Measurements from ENCODE around the gene SIRPB2. TPM values are rescaled to one million over a fixed set of nuclear protein-coding genes. Genes with fewer than 3 reads are reported as not detected.

The SIRPB2 gene
- total and polyA plus RNA-seq, 10 of the 15 experiments (the other 5 are each of a cell fraction or from before 2014, with no cell fraction given), result not detected

DNA sequence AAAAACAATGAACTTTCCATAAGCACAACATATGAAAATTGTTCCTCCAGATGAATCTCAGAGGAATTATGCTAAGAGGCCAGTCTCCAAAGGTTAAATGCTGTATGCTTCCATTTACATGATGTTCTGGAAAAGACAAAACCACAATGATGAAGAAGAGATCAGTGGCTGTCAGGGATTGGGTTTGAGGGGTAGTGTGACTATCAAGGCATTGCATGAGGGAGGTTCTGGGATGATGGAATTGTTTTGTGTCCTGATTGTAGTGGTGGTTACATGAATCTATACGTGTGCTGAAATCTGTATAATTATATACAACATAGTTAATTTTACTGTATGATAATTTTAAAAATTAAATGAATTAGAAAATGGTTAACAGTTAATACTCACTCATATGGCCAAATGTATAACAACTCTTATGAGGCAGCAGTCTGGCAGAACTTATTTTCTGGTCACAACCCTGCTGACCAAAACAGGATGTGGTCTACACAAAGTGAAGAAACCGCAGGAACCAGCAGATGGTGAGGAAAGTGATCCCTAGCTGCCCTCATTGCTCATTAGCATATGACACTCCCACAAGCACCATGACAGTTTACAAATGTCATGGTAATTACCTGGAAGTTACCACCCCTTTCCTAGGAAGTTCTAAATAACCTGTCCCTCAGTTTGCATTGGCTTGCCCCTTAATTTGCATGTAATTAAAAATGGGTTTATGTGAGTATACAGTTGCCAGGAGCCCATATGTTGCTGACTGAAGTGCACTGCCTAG, 56.5 kb downstream of the SIRPB2 start:
- CTCF ChIA-PET, result interaction anchor here (0.6 to 7.2 kb wide), 15 partner anchors 11 to 299 kb away, joined by 3 to 65 read pairs (median 11); partner anchors contain the start of genes FKBP1A and NSFL1C
- Histone ChIP-seq H3K4me1 (ENCODE audit: control insufficient read depth, insufficient read depth, low read length) (peaks cover 11% of the 10 kb centered on the region), H3K9ac (ENCODE audit: control insufficient read depth, insufficient read depth, low read length) (no peak overlapping the region), H3K79me2 (ENCODE audit: control insufficient read depth, insufficient read depth, low read length) (no peaks in the 10 kb centered on the region), H3K4me2 (ENCODE audit: control insufficient read depth, insufficient read depth) (peak overlapping the region; percentile 8; the same call in 1 of the 2 replicates), H3K4me3 (no peak overlapping the region), H4K20me1 (ENCODE audit: control insufficient read depth, insufficient read depth) (peaks cover 3% of the 10 kb centered on the region; the same call in 1 of the 2 replicates), H3K36me3 (ENCODE audit: control insufficient read depth in 2 of 2, insufficient read depth in 2 of 2, low read length in 1 of 2) (no peaks in the 10 kb centered on the region), H2AFZ (ENCODE audit: control insufficient read depth, low read depth, low read length) (peak overlapping the region; percentile 4; the same call in 1 of the 2 replicates), H3K9me3 (replicated peaks; ENCODE audit: control insufficient read depth, insufficient read depth, low read length) (no peaks in the 10 kb centered on the region; the same call in 2 of the 3 replicates), H3K27me3 (replicated peaks in 1 of 2; ENCODE audit: control insufficient read depth in 2 of 2, insufficient read depth in 2 of 2, low read length in 1 of 2) (no peaks in the 10 kb centered on the region), H3K27ac (ENCODE audit: control insufficient read depth, insufficient read depth) (no peak overlapping the region)
- RAD21 ChIA-PET (ENCODE audit: unreplicated experiment), result interaction anchor here (0.8 to 3.6 kb wide), 10 partner anchors 10 to 122 kb away, joined by 3 to 15 read pairs (median 4); partner anchors contain the start of gene SDCBP2
- BruUV-seq (replicated peaks), result no TSS peak
- WGBS (ENCODE audit: insufficient coverage, insufficient replicate concordance, low lambda C conversion rate, missing lambda C conversion rate), result 0% methylated on average over 2 of the region's 2 CpGs
- POLR2A ChIA-PET, result no interaction called here
- FAIRE-seq, result peak; percentile 96
- SMC1A ChIA-PET (ENCODE audit: uncharacterized antibody, unreplicated experiment), result interaction anchor here (0.6 to 4.9 kb wide), 13 partner anchors 11 to 466 kb away, joined by 3 to 32 read pairs (median 4); partner anchors contain the start of gene SDCBP2
- peak; percentile 95 for ATAC-seq
- DNase-seq (ENCODE audit: low read depth, low spot score), result peak; percentile 78
- intact Hi-C loops (cut with micrococcal nuclease; ENCODE audit: unreplicated experiment), result loop anchor here (5.0 kb wide), 1 partner anchor 42 kb away; the partner anchor contains the start of gene FKBP1A
- in situ Hi-C loops (cut with MboI), result loop anchor here (5.0 kb wide), 1 partner anchor 122 kb away; no protein-coding TSS in a partner anchor
- TF ChIP-seq TCF7 (IDR thresholded peaks at IDR 0.05; ENCODE audit: borderline replicate concordance) (no peak), YBX1 (IDR thresholded peaks at IDR 0.05) (no peak), NFIC (IDR thresholded peaks at IDR 0.05; ENCODE audit: low read depth, low read length) (peak; percentile 59; the same call in 1 of the 2 replicates), ZZZ3 (IDR thresholded peaks at IDR 0.05; ENCODE audit: control insufficient read depth, insufficient read length, low read depth) (no peak), TAF1 (IDR thresholded peaks at IDR 0.05; ENCODE audit: borderline replicate concordance, low read depth, low read length) (no peak), ZSCAN29 (IDR thresholded peaks at IDR 0.05) (no peak), EZH2 (IDR thresholded peaks at IDR 0.05; ENCODE audit: borderline replicate concordance, control insufficient read depth, low read depth, low read length) (peak; percentile 63; the same call in 1 of the 2 replicates)
- TF ChIP-seq, protein P1, sequence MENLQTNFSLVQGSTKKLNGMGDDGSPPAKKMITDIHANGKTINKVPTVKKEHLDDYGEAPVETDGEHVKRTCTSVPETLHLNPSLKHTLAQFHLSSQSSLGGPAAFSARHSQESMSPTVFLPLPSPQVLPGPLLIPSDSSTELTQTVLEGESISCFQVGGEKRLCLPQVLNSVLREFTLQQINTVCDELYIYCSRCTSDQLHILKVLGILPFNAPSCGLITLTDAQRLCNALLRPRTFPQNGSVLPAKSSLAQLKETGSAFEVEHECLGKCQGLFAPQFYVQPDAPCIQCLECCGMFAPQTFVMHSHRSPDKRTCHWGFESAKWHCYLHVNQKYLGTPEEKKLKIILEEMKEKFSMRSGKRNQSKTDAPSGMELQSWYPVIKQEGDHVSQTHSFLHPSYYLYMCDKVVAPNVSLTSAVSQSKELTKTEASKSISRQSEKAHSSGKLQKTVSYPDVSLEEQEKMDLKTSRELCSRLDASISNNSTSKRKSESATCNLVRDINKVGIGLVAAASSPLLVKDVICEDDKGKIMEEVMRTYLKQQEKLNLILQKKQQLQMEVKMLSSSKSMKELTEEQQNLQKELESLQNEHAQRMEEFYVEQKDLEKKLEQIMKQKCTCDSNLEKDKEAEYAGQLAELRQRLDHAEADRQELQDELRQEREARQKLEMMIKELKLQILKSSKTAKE (IDR thresholded peaks at IDR 0.05; ENCODE audit: low read depth, poor library complexity, severe bottlenecking), result peak; percentile 73
- TF ChIP-seq, protein P2, sequence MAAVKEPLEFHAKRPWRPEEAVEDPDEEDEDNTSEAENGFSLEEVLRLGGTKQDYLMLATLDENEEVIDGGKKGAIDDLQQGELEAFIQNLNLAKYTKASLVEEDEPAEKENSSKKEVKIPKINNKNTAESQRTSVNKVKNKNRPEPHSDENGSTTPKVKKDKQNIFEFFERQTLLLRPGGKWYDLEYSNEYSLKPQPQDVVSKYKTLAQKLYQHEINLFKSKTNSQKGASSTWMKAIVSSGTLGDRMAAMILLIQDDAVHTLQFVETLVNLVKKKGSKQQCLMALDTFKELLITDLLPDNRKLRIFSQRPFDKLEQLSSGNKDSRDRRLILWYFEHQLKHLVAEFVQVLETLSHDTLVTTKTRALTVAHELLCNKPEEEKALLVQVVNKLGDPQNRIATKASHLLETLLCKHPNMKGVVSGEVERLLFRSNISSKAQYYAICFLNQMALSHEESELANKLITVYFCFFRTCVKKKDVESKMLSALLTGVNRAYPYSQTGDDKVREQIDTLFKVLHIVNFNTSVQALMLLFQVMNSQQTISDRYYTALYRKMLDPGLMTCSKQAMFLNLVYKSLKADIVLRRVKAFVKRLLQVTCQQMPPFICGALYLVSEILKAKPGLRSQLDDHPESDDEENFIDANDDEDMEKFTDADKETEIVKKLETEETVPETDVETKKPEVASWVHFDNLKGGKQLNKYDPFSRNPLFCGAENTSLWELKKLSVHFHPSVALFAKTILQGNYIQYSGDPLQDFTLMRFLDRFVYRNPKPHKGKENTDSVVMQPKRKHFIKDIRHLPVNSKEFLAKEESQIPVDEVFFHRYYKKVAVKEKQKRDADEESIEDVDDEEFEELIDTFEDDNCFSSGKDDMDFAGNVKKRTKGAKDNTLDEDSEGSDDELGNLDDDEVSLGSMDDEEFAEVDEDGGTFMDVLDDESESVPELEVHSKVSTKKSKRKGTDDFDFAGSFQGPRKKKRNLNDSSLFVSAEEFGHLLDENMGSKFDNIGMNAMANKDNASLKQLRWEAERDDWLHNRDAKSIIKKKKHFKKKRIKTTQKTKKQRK (IDR thresholded peaks at IDR 0.05; ENCODE audit: low read depth, low read length), result no peak
- TF ChIP-seq, protein P3, sequence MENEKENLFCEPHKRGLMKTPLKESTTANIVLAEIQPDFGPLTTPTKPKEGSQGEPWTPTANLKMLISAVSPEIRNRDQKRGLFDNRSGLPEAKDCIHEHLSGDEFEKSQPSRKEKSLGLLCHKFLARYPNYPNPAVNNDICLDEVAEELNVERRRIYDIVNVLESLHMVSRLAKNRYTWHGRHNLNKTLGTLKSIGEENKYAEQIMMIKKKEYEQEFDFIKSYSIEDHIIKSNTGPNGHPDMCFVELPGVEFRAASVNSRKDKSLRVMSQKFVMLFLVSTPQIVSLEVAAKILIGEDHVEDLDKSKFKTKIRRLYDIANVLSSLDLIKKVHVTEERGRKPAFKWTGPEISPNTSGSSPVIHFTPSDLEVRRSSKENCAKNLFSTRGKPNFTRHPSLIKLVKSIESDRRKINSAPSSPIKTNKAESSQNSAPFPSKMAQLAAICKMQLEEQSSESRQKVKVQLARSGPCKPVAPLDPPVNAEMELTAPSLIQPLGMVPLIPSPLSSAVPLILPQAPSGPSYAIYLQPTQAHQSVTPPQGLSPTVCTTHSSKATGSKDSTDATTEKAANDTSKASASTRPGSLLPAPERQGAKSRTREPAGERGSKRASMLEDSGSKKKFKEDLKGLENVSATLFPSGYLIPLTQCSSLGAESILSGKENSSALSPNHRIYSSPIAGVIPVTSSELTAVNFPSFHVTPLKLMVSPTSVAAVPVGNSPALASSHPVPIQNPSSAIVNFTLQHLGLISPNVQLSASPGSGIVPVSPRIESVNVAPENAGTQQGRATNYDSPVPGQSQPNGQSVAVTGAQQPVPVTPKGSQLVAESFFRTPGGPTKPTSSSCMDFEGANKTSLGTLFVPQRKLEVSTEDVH (IDR thresholded peaks at IDR 0.05; ENCODE audit: low read depth, partially characterized antibody), result no peak

Data from GM12878 (cell line).